ENCODE measurements around the gene TMED6. TPM values are rescaled to one million over a fixed set of nuclear protein-coding genes. Genes with fewer than 3 reads are reported as not detected.

The TMED6 gene
- total and polyA plus RNA-seq, 2 donors (not counting 3 experiments of a cell fraction or from before 2014, with no cell fraction given): 1.2 TPM; not detected in 1

DNA sequence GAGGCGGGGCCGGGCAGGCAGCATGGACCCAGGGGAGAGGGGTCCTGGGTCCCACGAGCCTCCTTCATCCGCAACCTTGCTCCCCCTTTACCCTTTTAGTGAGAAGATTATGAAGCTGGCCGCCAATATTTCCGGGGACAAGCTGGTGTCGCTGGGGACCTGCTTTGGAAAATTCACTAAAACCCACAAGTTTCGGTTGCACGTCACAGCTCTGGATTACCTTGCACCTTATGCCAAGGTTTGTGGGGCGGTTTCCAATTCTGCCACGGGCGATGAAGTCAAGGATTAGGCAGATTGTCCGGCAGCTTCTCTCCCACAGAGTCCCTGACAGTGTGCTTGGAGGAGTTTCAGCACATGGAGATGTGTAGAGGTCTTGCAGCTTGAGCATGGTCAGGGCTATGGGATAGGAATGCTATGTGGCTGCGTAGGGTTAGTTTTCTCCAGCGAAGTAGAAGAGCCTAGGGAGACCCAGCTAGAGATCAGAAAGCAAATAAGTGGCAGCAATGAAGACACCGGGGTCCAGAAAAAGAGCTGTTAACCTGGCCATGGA, 11.4 kb downstream of the TMED6 start:
- TSS peak; percentile 46 for BruUV-seq (replicated peaks)
- H3K27me3 ChIP-seq (ENCODE audit: control insufficient read depth in 2 of 2, insufficient read depth in 2 of 2, low read length in 2 of 2): no peaks in the 10 kb centered on the region
- no peaks in the 10 kb centered on the region for H3K9me1 ChIP-seq (replicated peaks; ENCODE audit: control insufficient read depth, extremely low read depth, insufficient read depth, low read length)
- FAIRE-seq (no peak), DNase-seq (ENCODE audit: low read depth, low spot score) (no peak)
- peak overlapping the region; percentile 55 to 81 (median 75) for H3K4me3 ChIP-seq (replicated peaks in 1 of 3; ENCODE audit: insufficient read depth in 1 of 3, low read depth in 1 of 3, low read length in 3 of 3)
- H3K9ac ChIP-seq (replicated peaks; ENCODE audit: extremely low read depth, insufficient read depth, low read length): peak overlapping the region; percentile 90
- H3K36me3 ChIP-seq (ENCODE audit: control insufficient read depth in 2 of 2, extremely low read depth in 1 of 2, insufficient read depth in 2 of 2, low read length in 2 of 2): peaks cover 5 to 16% of the 10 kb centered on the region in 2 experiments
- TF ChIP-seq GATA2 (IDR thresholded peaks at IDR 0.05; ENCODE audit: insufficient read depth, insufficient read length, low read depth, low read length): no peak
- TF ChIP-seq CTCF (IDR thresholded peaks at IDR 0.05; ENCODE audit: extremely low read depth in 1 of 2, insufficient read depth in 1 of 2, low read depth in 1 of 2, low read length in 2 of 2): no peak
- no peak for TF ChIP-seq POLR2A (IDR thresholded peaks at IDR 0.05; ENCODE audit: low read depth, low read length)
- TF ChIP-seq MYC (IDR thresholded peaks at IDR 0.05; ENCODE audit: low read depth, low read length): no peak
- TF ChIP-seq EZH2 (IDR thresholded peaks at IDR 0.05; ENCODE audit: borderline replicate concordance, low read depth, low read length, severe bottlenecking): no peak
- no peak for TF ChIP-seq POLR2AphosphoS5 (IDR thresholded peaks at IDR 0.05; ENCODE audit: insufficient read depth, low read depth, low read length)
- TF ChIP-seq FOS (IDR thresholded peaks at IDR 0.05; ENCODE audit: borderline replicate concordance, insufficient read depth, low read length): no peak
- TF ChIP-seq JUN (IDR thresholded peaks at IDR 0.05; ENCODE audit: borderline replicate concordance, insufficient read depth, insufficient read length, low read depth): no peak
- TF ChIP-seq MAX (IDR thresholded peaks at IDR 0.05; ENCODE audit: insufficient read depth, insufficient read length): no peak
- peak overlapping the region; percentile 75 for H2AFZ ChIP-seq (ENCODE audit: low read depth, low read length)
- ChIA-PET POLR2A (interaction anchor here (1.0 kb wide), 1 partner anchor 12 kb away, joined by 3 read pairs; no protein-coding TSS in a partner anchor), CTCF (interaction anchor here (1.0 to 1.2 kb wide), 2 partner anchors 41 to 414 kb away, joined by 5 read pairs; partner anchors contain the start of gene NOB1)
- no peaks in the 10 kb centered on the region for H4K20me1 ChIP-seq (replicated peaks; ENCODE audit: control insufficient read depth, extremely low read depth, insufficient read depth, low read length)
- H3K4me2 ChIP-seq (ENCODE audit: insufficient read depth, low read length): peak overlapping the region; percentile 87
- intact Hi-C loops (cut with micrococcal nuclease) (no loop called here), dilution Hi-C loops (cut with MboI; ENCODE audit: extremely low pct_ligation_motif_present, low sequenced_read_pairs) (no loop called here)
- no peaks in the 10 kb centered on the region for H3K9me3 ChIP-seq (replicated peaks; ENCODE audit: control insufficient read depth, insufficient read depth, low read length)
- H3K79me2 ChIP-seq (ENCODE audit: control insufficient read depth, insufficient read depth, low read length): peaks cover 29% of the 10 kb centered on the region
- peak overlapping the region; percentile 86 for H3K27ac ChIP-seq (ENCODE audit: insufficient read depth, low read depth, low read length)
- peaks cover 16% of the 10 kb centered on the region for H3K4me1 ChIP-seq (ENCODE audit: control insufficient read depth, extremely low read depth, insufficient read depth, low read length)

Measured in endothelial cell of umbilical vein (primary cell).